ENCODE measurements around the gene RELA.

RELA gene

DNA sequence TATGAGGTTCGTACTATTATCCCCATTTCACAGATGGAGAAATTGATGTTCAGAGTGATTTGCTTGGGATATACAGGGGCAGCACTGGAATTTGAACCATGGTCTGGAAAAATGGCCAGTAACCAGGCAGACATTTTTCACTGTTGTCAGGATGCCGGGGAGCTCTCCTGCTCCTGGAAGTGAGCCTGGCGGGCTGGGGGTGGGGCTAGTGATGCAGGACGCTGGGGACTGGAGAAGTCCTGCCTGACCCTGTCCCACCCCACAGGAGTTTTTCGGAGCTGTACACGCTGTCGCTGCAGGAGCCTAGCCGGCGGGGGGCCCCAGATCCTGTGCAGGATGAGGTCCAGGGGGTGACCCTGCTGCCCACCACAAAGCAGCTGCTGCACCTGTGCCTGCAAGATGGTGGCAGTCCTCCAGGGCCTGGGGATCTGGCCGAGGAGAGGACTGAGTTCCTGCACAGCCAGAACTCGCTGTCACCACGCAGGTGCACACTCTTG lies 13.7 kb downstream of the RELA start:
- no peak for DNase-seq (ENCODE audit: low read depth, low spot score)
- in situ Hi-C loops (cut with HindIII; ENCODE audit: low sequenced_read_pairs), result no loop called here
- no peak overlapping the region for H3K4me3 ChIP-seq (ENCODE audit: low read depth, low read length)

DNA sequence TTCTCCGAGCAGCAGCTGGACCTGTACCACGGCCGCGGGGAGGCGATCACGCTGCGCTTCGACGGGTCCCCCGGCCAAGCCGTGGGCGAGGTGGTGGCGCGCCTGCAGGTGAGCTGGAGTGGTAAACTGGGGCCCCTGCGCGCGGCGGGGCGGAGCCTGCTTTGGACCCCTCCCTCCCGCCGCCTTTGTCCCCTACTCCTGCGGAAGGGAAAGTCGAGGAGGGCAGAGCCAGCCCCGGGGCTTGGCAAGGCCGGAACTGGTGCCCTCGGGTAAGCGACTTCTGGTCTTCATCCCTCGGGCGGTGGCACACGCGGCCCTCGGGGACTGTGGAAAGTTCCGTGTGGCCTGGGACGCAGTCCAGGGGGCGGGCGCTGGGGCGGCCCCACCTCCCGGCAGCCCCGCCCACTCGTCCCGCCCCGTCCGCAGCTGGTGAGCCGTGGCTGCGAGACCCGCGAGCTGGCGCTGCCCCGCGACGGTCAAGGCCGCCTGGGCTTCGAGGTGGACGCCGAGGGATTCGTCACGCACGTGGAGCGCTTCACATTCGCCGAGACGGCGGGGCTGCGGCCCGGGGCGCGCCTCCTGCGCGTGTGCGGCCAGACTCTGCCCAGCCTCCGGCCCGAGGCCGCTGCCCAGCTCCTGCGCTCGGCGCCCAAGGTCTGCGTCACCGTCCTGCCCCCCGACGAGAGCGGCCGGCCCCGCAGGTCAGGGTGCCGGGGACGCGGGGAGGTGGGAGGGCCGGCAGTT lies 15.6 kb downstream of the RELA start:
- TF ChIP-seq, protein P1, sequence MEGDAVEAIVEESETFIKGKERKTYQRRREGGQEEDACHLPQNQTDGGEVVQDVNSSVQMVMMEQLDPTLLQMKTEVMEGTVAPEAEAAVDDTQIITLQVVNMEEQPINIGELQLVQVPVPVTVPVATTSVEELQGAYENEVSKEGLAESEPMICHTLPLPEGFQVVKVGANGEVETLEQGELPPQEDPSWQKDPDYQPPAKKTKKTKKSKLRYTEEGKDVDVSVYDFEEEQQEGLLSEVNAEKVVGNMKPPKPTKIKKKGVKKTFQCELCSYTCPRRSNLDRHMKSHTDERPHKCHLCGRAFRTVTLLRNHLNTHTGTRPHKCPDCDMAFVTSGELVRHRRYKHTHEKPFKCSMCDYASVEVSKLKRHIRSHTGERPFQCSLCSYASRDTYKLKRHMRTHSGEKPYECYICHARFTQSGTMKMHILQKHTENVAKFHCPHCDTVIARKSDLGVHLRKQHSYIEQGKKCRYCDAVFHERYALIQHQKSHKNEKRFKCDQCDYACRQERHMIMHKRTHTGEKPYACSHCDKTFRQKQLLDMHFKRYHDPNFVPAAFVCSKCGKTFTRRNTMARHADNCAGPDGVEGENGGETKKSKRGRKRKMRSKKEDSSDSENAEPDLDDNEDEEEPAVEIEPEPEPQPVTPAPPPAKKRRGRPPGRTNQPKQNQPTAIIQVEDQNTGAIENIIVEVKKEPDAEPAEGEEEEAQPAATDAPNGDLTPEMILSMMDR (IDR thresholded peaks at IDR 0.05; ENCODE audit: low read depth, low read length), result no peak
- in situ Hi-C loops (cut with HindIII; ENCODE audit: low sequenced_read_pairs), result no loop called here
- peak; percentile 25 for DNase-seq (ENCODE audit: low read depth, low spot score)
- H3K4me3 ChIP-seq (ENCODE audit: low read depth, low read length), result peak overlapping the region; percentile 7

More for the DNA sequence above, 13.7 kb downstream of the RELA start:
- TF ChIP-seq, protein P1 (IDR thresholded peaks at IDR 0.05; ENCODE audit: low read depth, low read length), result no peak

DNA sequence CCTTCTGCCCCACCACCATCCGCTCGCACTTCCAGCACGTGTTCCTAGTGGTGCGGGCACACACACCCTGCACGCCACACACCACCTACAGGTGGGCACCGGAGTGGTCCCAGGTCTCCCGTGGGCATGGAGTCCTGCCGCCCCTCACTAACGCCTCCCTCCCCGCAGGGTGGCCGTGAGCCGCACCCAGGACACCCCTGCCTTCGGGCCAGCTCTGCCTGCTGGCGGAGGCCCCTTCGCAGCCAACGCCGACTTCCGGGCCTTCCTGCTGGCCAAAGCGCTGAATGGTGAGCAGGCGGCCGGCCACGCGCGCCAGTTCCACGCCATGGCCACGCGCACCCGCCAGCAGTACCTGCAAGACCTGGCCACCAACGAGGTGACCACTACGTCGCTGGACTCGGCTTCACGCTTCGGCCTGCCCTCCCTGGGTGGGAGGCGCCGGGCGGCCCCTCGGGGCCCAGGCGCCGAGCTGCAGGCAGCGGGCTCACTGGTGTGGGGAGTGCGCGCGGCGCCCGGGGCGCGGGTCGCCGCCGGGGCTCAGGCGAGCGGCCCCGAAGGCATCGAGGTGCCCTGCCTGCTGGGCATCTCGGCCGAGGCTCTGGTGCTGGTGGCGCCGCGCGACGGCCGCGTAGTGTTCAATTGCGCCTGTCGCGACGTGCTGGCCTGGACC lies 16.3 kb downstream of the RELA start:
- no peak overlapping the region for H3K4me3 ChIP-seq (ENCODE audit: low read depth, low read length)
- no peak for DNase-seq (ENCODE audit: low read depth, low spot score)
- TF ChIP-seq, protein P1 (IDR thresholded peaks at IDR 0.05; ENCODE audit: low read depth, low read length), result no peak
- in situ Hi-C loops (cut with HindIII; ENCODE audit: low sequenced_read_pairs), result no loop called here

DNA sequence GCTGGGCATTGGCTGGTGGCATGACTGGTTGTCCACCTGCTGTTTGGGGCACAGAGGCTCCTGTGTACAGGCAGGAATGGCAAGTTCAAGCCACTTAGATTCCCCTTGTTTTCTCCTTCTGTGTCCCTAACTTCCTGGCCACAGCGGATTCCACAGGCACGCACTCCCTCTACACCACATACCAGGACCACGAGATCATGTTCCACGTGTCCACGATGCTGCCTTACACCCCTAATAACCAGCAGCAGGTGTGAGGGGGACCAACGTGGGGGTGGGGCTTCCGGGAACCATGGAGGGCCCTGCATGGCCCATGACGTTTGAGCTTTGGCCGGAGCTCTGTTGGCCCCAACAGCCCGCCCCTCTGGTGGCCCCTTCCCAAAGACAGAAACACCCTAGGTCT lies 17.0 kb downstream of the RELA start:
- in situ Hi-C loops (cut with HindIII; ENCODE audit: low sequenced_read_pairs), result no loop called here
- TF ChIP-seq, protein P1 (IDR thresholded peaks at IDR 0.05; ENCODE audit: low read depth, low read length), result no peak
- DNase-seq (ENCODE audit: low read depth, low spot score), result peak; percentile 42
- no peak overlapping the region for H3K4me3 ChIP-seq (ENCODE audit: low read depth, low read length)

DNA sequence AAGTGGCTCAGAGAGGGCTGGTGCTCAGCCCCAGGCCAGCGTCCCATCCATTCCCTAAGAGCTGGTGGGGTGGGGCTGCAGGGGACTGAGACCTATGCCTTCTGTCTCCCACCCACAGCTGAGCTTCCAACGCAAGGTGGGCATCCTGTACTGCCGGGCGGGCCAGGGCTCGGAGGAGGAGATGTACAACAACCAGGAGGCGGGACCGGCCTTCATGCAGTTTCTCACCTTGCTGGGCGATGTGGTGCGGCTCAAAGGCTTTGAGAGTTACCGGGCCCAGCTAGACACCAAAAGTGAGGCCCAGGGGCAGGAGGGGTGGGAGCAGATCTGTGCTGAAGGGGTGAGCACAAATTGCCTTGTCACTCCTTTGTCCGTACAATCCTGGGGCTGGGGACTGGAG lies 17.9 kb downstream of the RELA start:
- TF ChIP-seq, protein P1 (IDR thresholded peaks at IDR 0.05; ENCODE audit: low read depth, low read length), result no peak
- in situ Hi-C loops (cut with HindIII; ENCODE audit: low sequenced_read_pairs), result no loop called here
- DNase-seq (ENCODE audit: low read depth, low spot score), result no peak
- no peak overlapping the region for H3K4me3 ChIP-seq (ENCODE audit: low read depth, low read length)

DNA sequence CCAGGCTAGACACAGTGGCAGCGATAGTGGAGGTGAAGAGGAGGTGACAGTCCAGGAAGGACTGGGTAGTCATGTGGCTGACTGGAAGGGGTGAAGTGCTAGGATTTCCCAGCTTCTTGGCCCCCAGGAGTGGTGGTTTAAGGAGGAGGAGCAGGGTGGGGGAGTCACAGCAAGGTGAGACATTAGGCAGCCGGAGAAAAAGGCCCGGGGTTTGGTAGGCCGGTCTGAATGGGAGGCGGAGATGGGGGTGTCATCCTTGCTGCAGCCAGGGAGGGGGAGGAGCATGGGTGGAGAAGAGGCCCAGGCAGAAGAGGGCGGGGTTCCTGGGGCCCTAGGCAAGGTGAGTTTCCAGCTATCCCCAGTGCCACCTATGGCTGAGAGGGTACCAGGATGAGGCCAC lies 18.7 kb downstream of the RELA start:
- in situ Hi-C loops (cut with HindIII; ENCODE audit: low sequenced_read_pairs), result no loop called here
- TF ChIP-seq, protein P1 (IDR thresholded peaks at IDR 0.05; ENCODE audit: low read depth, low read length), result no peak
- no peak for DNase-seq (ENCODE audit: low read depth, low spot score)
- H3K4me3 ChIP-seq (ENCODE audit: low read depth, low read length), result no peak overlapping the region
